AG04450 (cell line): ENCODE results near the gene MSRB3. TPM values are rescaled to one million over a fixed set of nuclear protein-coding genes. Genes with fewer than 3 reads are reported as not detected.
"Not testable (repeated sequence)": the region's sequence is repeated elsewhere in the genome, so short reads cannot be mapped to it uniquely, and the experiment has no call there.

Source experiments
- CTCF ChIA-PET: fragments of 300-600, 350-600 bp; formaldehyde crosslinking; extraction: SDS; loops from one replicate; lab custom pipeline; 2022; ENCODE audit warnings: antibody characterized with exemption, inconsistent platforms; lab: Charles Lee
- POLR2A ChIA-PET: fragments of 350-600 bp; formaldehyde crosslinking; extraction: SDS; loops from one replicate; lab custom pipeline; 2021; ENCODE audit warnings: antibody characterized with exemption, inconsistent platforms; lab: Yijun Ruan, JAX
- DNase-seq: peaks from one replicate; pipeline ENCODE4 v3.0.0-alpha.2; 2011; ENCODE audit warnings: low read depth, low spot score
- H3K27ac ChIP-seq: one replicate; pipeline ENCODE4 v1.5.1; 2012; ENCODE audit warnings: low read depth, low read length, control low read depth
- H3K27me3 ChIP-seq: one replicate; pipeline ENCODE4 v1.6.0; 2012; ENCODE audit warnings: low read length; ENCODE audit not compliant: control insufficient read depth, insufficient read depth
- H3K4me3 ChIP-seq: 2 replicates; pipeline ENCODE4 v1.5.1; 2011; ENCODE audit warnings: mild to moderate bottlenecking, low read depth, low read length, control low read depth
- H3K9me3 ChIP-seq: 2 replicates; pipeline ENCODE4 v1.5.1; 2012; ENCODE audit warnings: low read length; ENCODE audit not compliant: control insufficient read depth, insufficient read depth
- CTCF ChIP-seq: IDR thresholded peaks from 2 replicates; pipeline ENCODE4 v1.5.1; 2011; ENCODE audit warnings: low read depth, low read length, control low read depth, inconsistent platforms
- polyA plus RNA-seq: library from polyadenylated mRNA; depleted of rRNA; stranded (reverse); fragments of >200 nt; gene quantifications from 2 replicates; pipeline ENCODE4 v1.2.3, GENCODE V29; 2011

MSRB3 gene
- polyA plus RNA-seq, 1 experiment, result 75.6 TPM

- peaks cover 4% of the 10 kb centered on the region; the same call in 1 of the 2 replicates for H3K9me3 ChIP-seq
- no peaks in the 10 kb centered on the region for H3K27me3 ChIP-seq
- no peak for TF ChIP-seq CTCF
- DNase-seq, result no peak
- ChIA-PET CTCF (no interaction called here), POLR2A (no interaction called here)
- peak overlapping the region; percentile 42 for H3K27ac ChIP-seq
- peak overlapping the region; percentile 82 for H3K4me3 ChIP-seq
Measured at GRCh38 chr12:65277994-65278575, 398 bp upstream of the MSRB3 start.

- peak overlapping the region; percentile 82 for H3K4me3 ChIP-seq
- H3K27me3 ChIP-seq, result no peaks in the 10 kb centered on the region
- H3K27ac ChIP-seq, result no peak overlapping the region
- ChIA-PET POLR2A (no interaction called here), CTCF (no interaction called here)
- peaks cover 4% of the 10 kb centered on the region; the same call in 1 of the 2 replicates for H3K9me3 ChIP-seq
- TF ChIP-seq CTCF, result no peak
- no peak for DNase-seq
Measured at GRCh38 chr12:65279369-65280112, 1.1 kb downstream of the MSRB3 start.

- Histone ChIP-seq H3K27me3 (no peaks in the 10 kb centered on the region), H3K9me3 (peaks cover 4% of the 10 kb centered on the region; the same call in 1 of the 2 replicates), H3K4me3 (peak overlapping the region; percentile 82), H3K27ac (no peak overlapping the region)
- ChIA-PET POLR2A (no interaction called here), CTCF (interaction anchor here (1.4 kb wide), 1 partner anchor 48 kb away, joined by 4 read pairs; no protein-coding TSS in a partner anchor)
- no peak for TF ChIP-seq CTCF
- DNase-seq, result no peak
Measured at GRCh38 chr12:65280306-65280705, 1.8 kb downstream of the MSRB3 start.

GRCh38 chr12:65282840-65283239, 4.4 kb downstream of the MSRB3 start:
- TF ChIP-seq CTCF, result peak; percentile 21; the same call in 1 of the 2 replicates
- ChIA-PET CTCF (interaction anchor here (0.8 kb wide), 1 partner anchor 18 kb away, joined by 3 read pairs; no protein-coding TSS in a partner anchor), POLR2A (no interaction called here)
- Histone ChIP-seq H3K27ac (no peak overlapping the region), H3K9me3 (peaks cover 4% of the 10 kb centered on the region; the same call in 1 of the 2 replicates), H3K27me3 (no peaks in the 10 kb centered on the region), H3K4me3 (no peak overlapping the region)
- no peak for DNase-seq

GRCh38 chr12:65285532-65285931, 7.0 kb downstream of the MSRB3 start:
- H3K27me3 ChIP-seq, H3K27ac ChIP-seq, H3K9me3 ChIP-seq, POLR2A ChIA-PET, CTCF ChIA-PET, H3K4me3 ChIP-seq, DNase-seq: not testable (repeated sequence)
